ENCODE results near the gene SMPD3.
"Not testable (repeated sequence)": the region's sequence is repeated elsewhere in the genome, so short reads cannot be mapped to it uniquely, and the experiment has no call there.

DNA sequence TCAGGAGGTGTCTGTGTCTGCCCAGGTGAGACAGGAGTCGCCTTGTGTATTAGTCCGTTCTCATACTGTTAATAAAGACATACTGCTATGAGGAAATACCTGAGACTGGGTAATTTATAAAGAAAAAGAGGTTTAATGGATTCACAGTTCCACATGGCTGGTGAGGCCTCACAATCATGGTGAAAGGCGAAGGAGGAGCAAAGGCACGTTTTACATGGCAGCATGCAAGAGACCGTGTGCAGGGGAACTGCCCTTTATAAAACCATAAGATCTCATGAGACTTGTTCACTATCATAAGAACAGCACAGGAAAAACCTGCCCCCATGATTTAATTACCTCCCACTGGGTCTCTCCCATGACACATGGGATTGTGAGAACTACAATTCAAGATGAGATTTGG is 46.0 kb upstream of the SMPD3 start:
- TF ChIP-seq ATF4 (CRISPR knock-in tag; IDR thresholded peaks at IDR 0.05); RBM22 (IDR thresholded peaks at IDR 0.05; ENCODE audit: low read depth, low read length, poor library complexity, severe bottlenecking); TOE1 (IDR thresholded peaks at IDR 0.05; ENCODE audit: borderline replicate concordance); TOE1 (CRISPR knock-in tag; IDR thresholded peaks at IDR 0.05; ENCODE audit: borderline replicate concordance, low read depth); NCOA6 (IDR thresholded peaks at IDR 0.05); BCLAF1 (IDR thresholded peaks at IDR 0.05; ENCODE audit: borderline replicate concordance in 1 of 2, control insufficient read depth in 1 of 2, low read depth in 2 of 2, low read length in 1 of 2); GABPA (tag; conservative IDR thresholded peaks at IDR 0.05; ENCODE audit: low read depth); ZNF639 (CRISPR knock-in tag; conservative IDR thresholded peaks at IDR 0.05 in 1 of 2, IDR thresholded peaks at IDR 0.05 in 1 of 2); HIVEP1 (CRISPR knock-in tag; IDR thresholded peaks at IDR 0.05); MTA2 (IDR thresholded peaks at IDR 0.05; ENCODE audit: low read depth); ESRRB (CRISPR knock-in tag; IDR thresholded peaks at IDR 0.05; ENCODE audit: borderline replicate concordance); U2AF1 (optimal IDR thresholded peaks at IDR 0.05; ENCODE audit: low read depth, low read length); ZNF324 (CRISPR knock-in tag; IDR thresholded peaks at IDR 0.05); ZNF764 (CRISPR knock-in tag; IDR thresholded peaks at IDR 0.05; ENCODE audit: low read depth): not testable (repeated sequence)
- TF ChIP-seq, protein P1, sequence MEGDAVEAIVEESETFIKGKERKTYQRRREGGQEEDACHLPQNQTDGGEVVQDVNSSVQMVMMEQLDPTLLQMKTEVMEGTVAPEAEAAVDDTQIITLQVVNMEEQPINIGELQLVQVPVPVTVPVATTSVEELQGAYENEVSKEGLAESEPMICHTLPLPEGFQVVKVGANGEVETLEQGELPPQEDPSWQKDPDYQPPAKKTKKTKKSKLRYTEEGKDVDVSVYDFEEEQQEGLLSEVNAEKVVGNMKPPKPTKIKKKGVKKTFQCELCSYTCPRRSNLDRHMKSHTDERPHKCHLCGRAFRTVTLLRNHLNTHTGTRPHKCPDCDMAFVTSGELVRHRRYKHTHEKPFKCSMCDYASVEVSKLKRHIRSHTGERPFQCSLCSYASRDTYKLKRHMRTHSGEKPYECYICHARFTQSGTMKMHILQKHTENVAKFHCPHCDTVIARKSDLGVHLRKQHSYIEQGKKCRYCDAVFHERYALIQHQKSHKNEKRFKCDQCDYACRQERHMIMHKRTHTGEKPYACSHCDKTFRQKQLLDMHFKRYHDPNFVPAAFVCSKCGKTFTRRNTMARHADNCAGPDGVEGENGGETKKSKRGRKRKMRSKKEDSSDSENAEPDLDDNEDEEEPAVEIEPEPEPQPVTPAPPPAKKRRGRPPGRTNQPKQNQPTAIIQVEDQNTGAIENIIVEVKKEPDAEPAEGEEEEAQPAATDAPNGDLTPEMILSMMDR (IDR thresholded peaks at IDR 0.05 in 2 of 3, conservative IDR thresholded peaks at IDR 0.05 in 1 of 3; ENCODE audit: insufficient read depth in 2 of 3, low read depth in 1 of 3, low read length in 3 of 3): not testable (repeated sequence)
